Peyer's patch (tissue), 4 donors: Measurements from ENCODE around the gene TAF3.

Experiments used
- CTCF ChIP-seq, 6 experiments: fragments of 450-650 bp in 4 of 6; fragments of 200-600 bp in 2 of 6; sonication (generic) in 1 of 6; IDR thresholded peaks; one replicate each; pipeline ENCODE4 v1.5.1; 2017 to 2019; ENCODE audit warnings: antibody characterized with exemption in 6 of 6, mild to moderate bottlenecking in 3 of 6, moderate library complexity in 1 of 6
- POLR2A ChIP-seq, 2 donors: fragments of 450-650 bp; IDR thresholded peaks; one replicate each; pipeline ENCODE4 v1.5.1; 2017; ENCODE audit warnings: antibody characterized with exemption in 2 of 2, mild to moderate bottlenecking in 2 of 2, moderate library complexity in 2 of 2

- TF ChIP-seq CTCF (IDR thresholded peaks at IDR 0.05) (no peak), POLR2A (IDR thresholded peaks at IDR 0.05) (no peak)
Observed at GRCh38 chr10:7942316-7942715, 124.0 kb downstream of the TAF3 start.
